HG03565 (cell line): Measurements from ENCODE around the gene GTF2A1.
"Not testable (repeated sequence)": the region's sequence is repeated elsewhere in the genome, so short reads cannot be mapped to it uniquely, and the experiment has no call there.

Source experiments
- ATAC-seq: cut with Tn5 transposase; IDR thresholded peaks from one replicate; pipeline ENCODE4 v1.9.1; 2021; ENCODE audit warnings: mild to moderate bottlenecking, moderate library complexity; ENCODE audit not compliant: unreplicated experiment

Gene GTF2A1

GRCh38 chr14:81220830-81221578 lies at the start of gene GTF2A1:
Gene GTF2A1 (minus strand): TSS chr14:81220959. CDS start chr14:81220518, 441 bp downstream.
- ATAC-seq = peak; percentile 70

- ATAC-seq = no peak
Measured at GRCh38 chr14:81269979-81270375, 49.2 kb upstream of the GTF2A1 start.

GRCh38 chr14:81269100-81269978 lies 48.6 kb upstream of the GTF2A1 start:
- ATAC-seq = peak; percentile 76

GRCh38 chr14:81268016-81268416 lies 47.3 kb upstream of the GTF2A1 start:
- no peak for ATAC-seq

- ATAC-seq = no peak
Measured at GRCh38 chr14:81265636-81266169, 44.9 kb upstream of the GTF2A1 start.

- no peak for ATAC-seq
Measured at GRCh38 chr14:81264671-81265070, 43.9 kb upstream of the GTF2A1 start.

GRCh38 chr14:81263777-81264410 lies 43.1 kb upstream of the GTF2A1 start:
- ATAC-seq = no peak

- ATAC-seq = no peak
Measured at GRCh38 chr14:81261176-81261575, 40.4 kb upstream of the GTF2A1 start.

GRCh38 chr14:81260732-81261131 lies 40.0 kb upstream of the GTF2A1 start:
- no peak for ATAC-seq

GRCh38 chr14:81256289-81256960 lies 35.7 kb upstream of the GTF2A1 start:
- peak; percentile 57 for ATAC-seq

GRCh38 chr14:81252278-81252677 lies 31.5 kb upstream of the GTF2A1 start:
- ATAC-seq = no peak

- no peak for ATAC-seq
Measured at GRCh38 chr14:81247271-81247766, 26.6 kb upstream of the GTF2A1 start.

- ATAC-seq = no peak
Measured at GRCh38 chr14:81246461-81247270, 25.9 kb upstream of the GTF2A1 start.

- no peak for ATAC-seq
Measured at GRCh38 chr14:81245771-81246170, 25.0 kb upstream of the GTF2A1 start.

GRCh38 chr14:81244431-81244830 lies 23.7 kb upstream of the GTF2A1 start:
- ATAC-seq = not testable (repeated sequence)

- ATAC-seq = no peak
Measured at GRCh38 chr14:81243499-81243898, 22.7 kb upstream of the GTF2A1 start.

- not testable (repeated sequence) for ATAC-seq
Measured at GRCh38 chr14:81236849-81237248, 16.1 kb upstream of the GTF2A1 start.

- no peak for ATAC-seq
Measured at GRCh38 chr14:81236138-81236537, 15.4 kb upstream of the GTF2A1 start.

- peak; percentile 71 for ATAC-seq
Measured at GRCh38 chr14:81235096-81235495, 14.3 kb upstream of the GTF2A1 start.

- ATAC-seq = no peak
Measured at GRCh38 chr14:81234278-81234677, 13.5 kb upstream of the GTF2A1 start.
